Osteoblast (primary cell): ENCODE data around the gene NFIA. TPM values are rescaled to one million over a fixed set of nuclear protein-coding genes. Genes with fewer than 3 reads are reported as not detected.

ENCODE experiments used
- DNase-seq: peaks from one replicate; pipeline ENCODE4 v3.0.0; 2011; ENCODE audit warnings: low spot score, mixed read lengths; ENCODE audit not compliant: insufficient read length; ENCODE audit errors: missing footprints
- H2AFZ ChIP-seq: 2 replicates; pipeline ENCODE4 v1.6.0; 2011; ENCODE audit warnings: mild to moderate bottlenecking, low read length
- H3K27ac ChIP-seq: 2 replicates; pipeline ENCODE4 v1.5.1; 2011; ENCODE audit warnings: mild to moderate bottlenecking, low read depth, low read length, moderate library complexity
- H3K27me3 ChIP-seq: 2 replicates; pipeline ENCODE4 v1.6.0; 2012; ENCODE audit warnings: mild to moderate bottlenecking, control low read depth, inconsistent platforms, low read length, moderate library complexity; ENCODE audit not compliant: insufficient read depth
- H3K36me3 ChIP-seq: 2 replicates; pipeline ENCODE4 v1.5.1; 2011; ENCODE audit warnings: mild to moderate bottlenecking, low read length, control low read depth, moderate library complexity; ENCODE audit not compliant: insufficient read depth
- H3K4me1 ChIP-seq: 2 replicates; pipeline ENCODE4 v1.5.1; 2011; ENCODE audit warnings: mild to moderate bottlenecking, low read length, control low read depth, moderate library complexity; ENCODE audit not compliant: insufficient read depth
- H3K4me2 ChIP-seq: 2 replicates; pipeline ENCODE4 v1.6.0; 2011; ENCODE audit warnings: mild to moderate bottlenecking, low read length; ENCODE audit not compliant: insufficient read depth
- H3K4me3 ChIP-seq: fragments of 200-600 bp; sonication (generic); 3 replicates; pipeline ENCODE4 v1.5.1; 2012; ENCODE audit warnings: mild to moderate bottlenecking, low read length, inconsistent platforms; ENCODE audit not compliant: insufficient read depth
- H3K79me2 ChIP-seq: 2 replicates; pipeline ENCODE4 v1.6.0; 2012; ENCODE audit warnings: mild to moderate bottlenecking, low read length, control low read depth, inconsistent platforms; ENCODE audit not compliant: insufficient read depth
- H3K9me3 ChIP-seq: 2 replicates; pipeline ENCODE4 v1.5.1; 2011; ENCODE audit warnings: low read depth, low read length, control low read depth
- H4K20me1 ChIP-seq: 2 replicates; pipeline ENCODE4 v1.6.0; 2012; ENCODE audit warnings: mild to moderate bottlenecking, low read length, control low read depth; ENCODE audit not compliant: insufficient read depth
- CTCF ChIP-seq: IDR thresholded peaks from 2 replicates; pipeline ENCODE4 v1.5.1; 2011; ENCODE audit warnings: mild to moderate bottlenecking, low read depth, low read length, moderate library complexity; ENCODE audit errors: extremely low read depth
- total RNA-seq: library from RNA; depleted of rRNA; stranded (reverse); fragments of >200 nt; gene quantifications from 2 replicates; pipeline ENCODE4 v1.2.3, GENCODE V29; 2012

NFIA gene
- total RNA-seq, 1 donor = 7.2 TPM

GRCh38 chr1:61131716-61132115 lies 49.4 kb downstream of the NFIA start:
- TF ChIP-seq CTCF = no peak
- H3K79me2 ChIP-seq = no peaks in the 10 kb centered on the region
- no peak overlapping the region for H2AFZ ChIP-seq
- no peak overlapping the region for H3K27ac ChIP-seq
- no peak overlapping the region for H3K4me3 ChIP-seq
- peak overlapping the region; percentile 77 for H3K4me2 ChIP-seq
- H4K20me1 ChIP-seq = no peaks in the 10 kb centered on the region
- H3K36me3 ChIP-seq = no peaks in the 10 kb centered on the region
- no peaks in the 10 kb centered on the region for H3K9me3 ChIP-seq
- no peak for DNase-seq
- H3K27me3 ChIP-seq = no peaks in the 10 kb centered on the region
- H3K4me1 ChIP-seq = peaks cover 3% of the 10 kb centered on the region

- Histone ChIP-seq H3K36me3 (no peaks in the 10 kb centered on the region), H3K4me1 (peaks cover 3% of the 10 kb centered on the region), H3K79me2 (no peaks in the 10 kb centered on the region), H3K27ac (peak overlapping the region; percentile 34), H3K4me2 (peak overlapping the region; percentile 77), H3K27me3 (no peaks in the 10 kb centered on the region), H2AFZ (peak overlapping the region; percentile 63), H3K4me3 (peak overlapping the region; percentile 62), H4K20me1 (no peaks in the 10 kb centered on the region), H3K9me3 (no peaks in the 10 kb centered on the region)
- TF ChIP-seq CTCF = no peak
- no peak for DNase-seq
Measured at GRCh38 chr1:61132176-61132638, 49.8 kb downstream of the NFIA start.

- Histone ChIP-seq H3K9me3 (no peaks in the 10 kb centered on the region), H3K79me2 (no peaks in the 10 kb centered on the region), H3K4me3 (peak overlapping the region; percentile 62), H3K4me1 (peaks cover 3% of the 10 kb centered on the region), H4K20me1 (no peaks in the 10 kb centered on the region), H3K4me2 (peak overlapping the region; percentile 77), H3K27me3 (no peaks in the 10 kb centered on the region), H3K27ac (peak overlapping the region; percentile 34), H2AFZ (peak overlapping the region; percentile 63), H3K36me3 (no peaks in the 10 kb centered on the region)
- TF ChIP-seq CTCF = no peak
- no peak for DNase-seq
Measured at GRCh38 chr1:61132645-61133334, 50.4 kb downstream of the NFIA start.

GRCh38 chr1:61133335-61134019 lies 51.1 kb downstream of the NFIA start:
- no peak overlapping the region for H3K4me3 ChIP-seq
- H3K9me3 ChIP-seq = no peaks in the 10 kb centered on the region
- H3K36me3 ChIP-seq = no peaks in the 10 kb centered on the region
- no peaks in the 10 kb centered on the region for H3K27me3 ChIP-seq
- no peaks in the 10 kb centered on the region for H4K20me1 ChIP-seq
- DNase-seq = no peak
- no peak overlapping the region for H2AFZ ChIP-seq
- no peak overlapping the region for H3K27ac ChIP-seq
- H3K79me2 ChIP-seq = no peaks in the 10 kb centered on the region
- peak overlapping the region; percentile 77 for H3K4me2 ChIP-seq
- peaks cover 3% of the 10 kb centered on the region for H3K4me1 ChIP-seq
- no peak for TF ChIP-seq CTCF
